Stimulated activated CD8-positive, alpha-beta memory T cell treated with anti-CD3 and anti-CD28 coated beads, Interleukin-7, amount 100 ng/mL, for 48 hours (primary cell): Measurements from ENCODE around the gene BIK.

ENCODE experiments used
- DNase-seq, 2 donors: peaks; one replicate each; pipeline ENCODE4 v3.0.0-alpha.2; 2020; ENCODE audit warnings: low read depth in 1 of 2; ENCODE audit errors: extremely low read depth in 1 of 2

BIK gene

GRCh38 chr22:43159484-43160178 is 49.1 kb downstream of the BIK start:
- no peak for DNase-seq

DNA sequence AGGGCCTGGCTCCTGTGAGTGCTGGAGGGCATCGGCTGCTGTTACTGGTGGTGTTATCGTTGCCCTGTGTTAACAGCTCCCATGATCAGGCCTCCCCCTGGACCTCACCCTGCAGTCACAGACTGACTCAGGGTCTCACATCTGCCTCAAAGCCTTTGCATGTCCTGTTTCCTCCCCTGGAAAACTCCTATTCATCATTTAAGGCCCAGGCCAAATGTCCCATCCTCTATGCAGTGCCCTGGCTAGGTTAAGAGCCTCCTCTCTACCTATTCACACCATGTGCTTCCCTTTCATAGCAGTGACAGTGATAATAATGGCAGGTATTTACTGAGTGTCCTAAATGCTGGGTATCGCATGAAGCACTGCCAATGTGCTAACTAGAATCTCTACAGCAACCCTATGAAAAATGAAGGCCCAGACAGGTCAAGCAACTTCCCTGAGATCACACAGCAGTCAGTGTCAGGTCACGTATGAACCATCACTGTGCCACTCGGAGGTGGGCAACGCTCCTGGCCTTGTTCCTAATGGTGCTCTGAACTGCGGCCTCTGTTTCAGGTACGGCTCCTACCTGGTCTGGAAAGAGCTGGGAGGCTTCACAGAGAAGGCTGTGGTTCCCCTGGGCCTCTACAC is 50.1 kb downstream of the BIK start:
- DNase-seq, result no peak

GRCh38 chr22:43162412-43163150 is 52.0 kb downstream of the BIK start:
- no peak for DNase-seq

DNA sequence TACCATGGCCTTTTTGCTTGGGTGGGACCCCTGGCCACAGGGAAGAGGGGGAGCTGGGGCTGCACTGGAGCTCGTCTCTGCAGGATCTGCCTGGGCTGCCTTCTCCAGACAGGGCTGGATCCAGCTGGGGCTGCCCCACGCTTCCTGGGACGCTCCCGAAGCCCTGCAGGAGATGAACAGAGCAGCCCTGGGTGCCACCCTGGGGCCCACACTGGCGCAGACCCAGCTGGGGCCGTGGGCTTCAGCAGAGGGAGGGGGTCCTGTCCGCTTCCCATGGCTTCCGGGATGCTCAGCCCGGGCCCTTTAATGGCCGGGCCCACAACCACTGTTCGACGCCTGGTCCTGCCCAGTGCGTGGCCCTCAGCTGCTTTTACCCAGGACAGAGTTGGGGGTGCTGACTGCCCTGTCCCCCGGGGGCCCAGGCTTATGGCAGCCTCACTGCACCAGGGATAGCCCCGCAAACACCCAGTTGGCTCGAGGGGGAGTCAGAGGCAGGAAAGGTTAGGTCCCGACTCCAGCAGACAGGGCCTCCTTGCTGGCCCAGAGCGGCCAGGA is 52.8 kb downstream of the BIK start:
- no peak for DNase-seq

DNA sequence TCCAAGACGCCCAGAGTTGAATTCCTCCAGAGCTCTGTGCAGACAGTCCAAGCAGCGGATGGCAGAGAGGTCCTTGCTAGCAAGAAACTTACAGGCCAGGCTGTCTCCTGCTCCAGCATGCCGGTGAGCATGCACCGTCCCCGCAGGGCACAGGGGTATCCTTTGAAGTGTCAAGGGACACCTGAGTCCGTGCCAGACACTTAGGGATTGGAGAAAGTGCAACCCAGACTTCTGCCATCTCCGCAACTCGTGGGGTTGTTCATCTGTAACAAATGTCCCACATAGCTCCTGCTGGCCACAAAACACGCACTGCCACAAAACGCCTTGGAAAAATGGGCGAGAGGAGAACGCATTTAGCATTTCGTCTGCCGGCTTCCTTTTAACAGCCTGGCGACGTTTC is 54.1 kb downstream of the BIK start:
- no peak for DNase-seq

DNA sequence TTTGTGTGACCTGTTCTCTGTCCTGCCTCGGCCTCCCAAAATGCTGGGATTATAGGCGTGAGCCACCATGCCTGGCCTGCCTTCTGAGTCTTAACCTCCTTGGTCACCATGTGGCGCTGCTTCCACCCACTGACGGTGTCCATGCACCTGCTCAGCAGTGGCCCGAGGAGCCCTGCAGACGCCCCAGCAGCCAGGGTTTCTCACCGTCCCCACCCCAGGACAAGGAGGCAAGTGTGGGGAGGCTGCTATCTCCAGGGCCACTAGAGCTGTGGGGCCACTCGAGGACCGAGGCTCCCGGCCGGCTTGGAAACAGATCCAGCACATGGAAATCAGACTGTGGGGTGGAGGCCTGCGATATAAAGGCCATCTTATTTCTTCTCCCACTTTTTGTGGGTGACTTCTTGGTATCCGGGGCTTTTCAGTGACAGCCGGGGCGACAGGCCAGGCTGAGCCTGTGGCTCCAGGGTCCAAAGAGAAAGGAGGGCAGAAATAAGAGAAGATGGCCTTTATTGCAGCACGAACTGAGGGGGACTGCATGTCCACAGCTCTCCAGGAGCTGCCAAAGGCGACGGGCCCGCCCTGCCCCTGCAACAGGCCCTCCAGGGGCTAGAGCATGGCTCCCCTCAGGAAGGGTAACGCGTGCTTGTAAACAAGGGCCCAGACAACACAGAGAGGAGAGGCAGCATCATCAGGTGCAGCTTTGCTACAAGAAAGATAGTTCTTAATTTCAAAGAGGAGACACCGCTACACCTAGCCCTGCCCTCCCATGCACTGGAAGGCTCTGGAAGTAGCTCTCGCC is 55.8 kb downstream of the BIK start:
- DNase-seq, result no peak

- no peak for DNase-seq
Observed at GRCh38 chr22:43167001-43167589, 56.5 kb downstream of the BIK start.

GRCh38 chr22:43168471-43169309 is 58.1 kb downstream of the BIK start:
- no peak for DNase-seq

DNA sequence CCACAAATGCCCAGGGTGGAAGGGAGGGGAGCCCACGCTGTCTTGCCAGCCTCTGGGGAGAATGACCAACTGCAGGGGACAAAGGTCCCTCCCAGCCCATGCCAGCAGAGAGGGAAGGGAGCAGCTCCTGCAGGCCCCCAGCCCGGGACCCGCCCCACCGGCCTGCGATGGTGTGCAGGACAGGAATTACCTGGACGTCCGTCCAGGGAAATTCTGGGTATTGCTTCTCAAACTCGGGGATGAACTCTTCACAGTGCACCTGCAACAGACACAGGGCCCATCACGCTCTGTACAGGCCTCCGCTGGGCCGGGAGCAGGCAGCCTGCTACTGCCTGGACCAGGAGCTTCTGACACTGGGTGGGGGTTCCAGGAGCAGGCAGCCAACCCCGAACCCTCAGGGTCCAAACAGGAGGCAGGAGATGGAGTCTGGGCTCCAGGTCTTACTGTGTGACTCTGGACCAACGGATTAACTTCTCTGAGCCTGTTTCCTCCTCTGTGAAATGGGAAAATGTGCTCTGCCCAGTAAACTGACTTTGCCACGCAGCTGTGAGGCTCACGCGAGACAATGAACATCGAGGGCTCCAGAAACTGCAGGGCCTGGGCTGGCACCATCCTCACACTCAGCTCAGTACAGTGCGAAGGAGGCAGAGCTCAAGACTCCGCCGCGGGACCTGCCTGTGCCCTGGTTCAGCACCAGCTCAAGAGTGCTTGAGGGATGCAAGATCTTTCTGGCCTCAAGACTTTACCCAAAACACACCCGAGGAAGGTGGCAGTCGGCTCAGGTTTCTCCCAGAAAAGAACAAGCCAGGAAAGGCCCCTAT is 59.0 kb downstream of the BIK start:
- no peak for DNase-seq

- no peak for DNase-seq
Observed at GRCh38 chr22:43170131-43170480, 59.6 kb downstream of the BIK start.

GRCh38 chr22:43171019-43171491 is 60.5 kb downstream of the BIK start:
- no peak for DNase-seq

DNA sequence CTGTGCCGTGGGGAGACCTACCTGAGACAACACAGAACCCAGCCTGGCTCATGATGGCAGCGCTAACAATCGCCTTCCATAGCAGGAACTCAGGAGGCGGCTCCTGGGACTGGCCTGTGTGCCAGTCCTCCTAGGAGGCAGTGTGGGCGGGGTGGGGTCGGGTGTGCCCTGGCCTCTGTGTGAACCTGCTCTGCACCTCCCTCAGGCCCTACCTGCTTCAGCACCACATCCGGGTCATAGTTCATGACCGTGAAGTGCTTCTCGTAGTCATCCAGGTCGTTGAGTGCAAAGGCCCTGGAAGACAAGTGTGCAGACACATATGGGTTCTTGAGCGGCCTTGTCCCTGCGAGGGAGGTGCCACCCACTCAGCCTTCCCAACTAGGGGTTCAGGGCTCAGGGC is 61.1 kb downstream of the BIK start:
- DNase-seq, result no peak

- DNase-seq, result no peak
Observed at GRCh38 chr22:43172191-43172590, 61.6 kb downstream of the BIK start.

- no peak for DNase-seq
Observed at GRCh38 chr22:43173566-43173965, 63.0 kb downstream of the BIK start.

DNA sequence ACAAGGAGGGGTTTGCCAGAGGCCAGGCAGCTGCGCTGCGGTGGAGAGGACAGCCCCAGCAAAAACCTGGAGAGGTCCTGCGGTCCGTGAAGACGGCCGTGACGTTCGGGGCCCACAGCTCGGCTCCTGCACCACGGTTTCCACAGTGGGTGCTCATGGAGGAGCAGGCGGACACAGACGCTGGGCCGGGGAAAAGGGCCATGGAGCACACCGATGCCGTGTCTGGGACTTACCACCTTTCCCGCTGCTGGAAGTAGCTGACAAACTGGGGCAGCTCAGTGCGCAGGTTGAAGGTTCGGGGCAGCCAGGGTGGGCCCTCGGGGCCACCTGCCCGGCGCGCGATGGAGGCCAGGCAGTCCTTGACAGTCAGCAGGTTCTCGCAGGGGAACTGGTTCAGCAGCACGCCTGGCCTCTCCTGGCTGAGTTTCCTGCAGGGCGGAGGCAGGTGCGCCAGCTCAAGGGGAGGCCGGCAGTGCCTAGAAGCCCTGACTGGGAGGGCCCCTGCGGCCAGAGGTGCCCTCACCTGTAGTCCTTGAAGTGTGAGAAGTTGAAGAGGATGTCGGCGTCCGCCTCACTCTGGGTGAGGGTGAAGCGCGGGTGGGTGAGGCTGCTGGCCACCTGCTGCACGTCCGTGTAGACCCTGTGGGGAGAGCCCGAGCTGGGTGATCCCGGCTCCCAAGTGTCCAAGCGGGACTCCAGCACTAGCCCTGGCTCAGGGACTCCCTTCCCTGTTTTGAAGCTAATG is 63.6 kb downstream of the BIK start:
- no peak for DNase-seq

GRCh38 chr22:43174941-43175531 is 64.5 kb downstream of the BIK start:
- no peak for DNase-seq

DNA sequence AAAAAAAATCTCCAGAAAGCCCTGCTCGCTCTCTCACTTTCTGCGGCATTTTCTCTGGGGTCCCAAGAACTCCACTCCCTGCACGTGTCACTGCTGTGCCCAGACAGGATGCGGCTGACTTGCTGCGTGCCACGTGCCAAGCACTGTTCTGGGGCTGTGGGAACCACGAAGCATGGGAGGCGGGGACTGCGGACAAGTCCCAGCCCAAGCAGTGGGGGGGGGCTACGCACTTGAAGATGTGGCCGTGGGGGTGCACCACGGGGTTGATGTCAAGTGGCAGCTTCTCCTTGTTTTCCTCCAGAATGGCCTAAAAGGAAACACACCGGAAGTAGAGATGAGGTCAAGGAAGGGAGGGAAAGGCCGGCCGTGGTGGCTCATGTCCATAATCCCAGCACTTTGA is 65.5 kb downstream of the BIK start:
- no peak for DNase-seq

DNA sequence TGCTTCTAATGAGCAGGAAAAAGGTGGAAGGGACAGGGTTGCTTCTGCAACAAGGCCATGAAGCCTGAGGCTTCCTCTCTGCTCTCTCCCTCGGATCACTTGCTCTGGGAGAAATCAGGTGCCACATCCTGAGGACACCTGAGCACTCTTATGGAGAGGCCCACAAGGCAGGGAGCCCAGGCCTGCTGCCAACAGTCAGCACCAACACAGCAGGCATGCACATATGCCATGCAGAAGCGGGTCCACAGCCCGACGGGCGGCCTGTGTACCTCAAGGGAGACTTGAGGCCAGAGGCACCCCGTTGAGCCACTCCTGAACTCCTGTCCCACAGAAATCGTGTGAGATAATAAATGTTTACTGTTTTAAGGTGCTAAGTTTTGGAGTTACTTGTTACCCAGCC is 66.9 kb downstream of the BIK start:
- DNase-seq, result no peak
